GM12878 (cell line): ENCODE measurements around the gene JAG2. TPM values are rescaled to one million over a fixed set of nuclear protein-coding genes. Genes with fewer than 3 reads are reported as not detected.

Experiments
- ATAC-seq: fragments of 200-7000 bp; cut with Tn5 transposase; 3 replicates; pipeline ENCODE4 v1.9.1; 2020; ENCODE audit warnings: mild to moderate bottlenecking, moderate library complexity
- BruUV-seq: library from RNA; stranded (reverse); fragments of 400-500 nt; replicated peaks from 2 replicates; lab custom pipeline; 2021; lab: Mats Ljungman, UMichigan
- CTCF ChIA-PET: fragments of 300-600 bp; sonication (Branson Sonifier 250); formaldehyde crosslinking; extraction: SDS; loops from one replicate; lab custom pipeline; 2021; ENCODE audit warnings: inconsistent platforms; lab: Yijun Ruan, JAX
- POLR2A ChIA-PET: fragments of 350-600 bp; formaldehyde crosslinking; extraction: SDS; loops from one replicate; lab custom pipeline; 2021; ENCODE audit warnings: inconsistent platforms; lab: Charles Lee
- RAD21 ChIA-PET: fragments of 300-600 bp; sonication (Branson Sonifier 250); formaldehyde crosslinking; loops from one replicate; lab custom pipeline; 2023; ENCODE audit warnings: antibody characterized with exemption; ENCODE audit not compliant: unreplicated experiment; lab: Charles Lee
- SMC1A ChIA-PET: fragments of 300-600 bp; sonication (Branson Sonifier 250); formaldehyde crosslinking; loops from one replicate; lab custom pipeline; 2023; ENCODE audit not compliant: unreplicated experiment, uncharacterized antibody; lab: Charles Lee
- DNase-seq: peaks from one replicate; pipeline ENCODE4 v3.0.0-alpha.2; 2011; ENCODE audit warnings: low read depth, low spot score
- FAIRE-seq: peaks from 3 replicates; lab custom pipeline; 2011; peaks lifted over from hg19 to GRCh38; lab: Jason Lieb, UNC
- H2AFZ ChIP-seq: 2 replicates; pipeline ENCODE4 v1.6.0; 2011; ENCODE audit warnings: low read depth, low read length, control low read depth; ENCODE audit not compliant: control insufficient read depth
- H3K27ac ChIP-seq: 2 replicates; pipeline ENCODE4 v1.5.1; 2011; ENCODE audit warnings: control low read depth; ENCODE audit not compliant: control insufficient read depth, insufficient read depth
- H3K27me3 ChIP-seq, 2 experiments: replicated peaks in 1 of 2; 2 replicates each; pipeline versions ENCODE4 v1.6.0 to v1.6.1; 2011; ENCODE audit warnings: low read length in 1 of 2; ENCODE audit not compliant: control insufficient read depth in 2 of 2, insufficient read depth in 2 of 2
- H3K36me3 ChIP-seq, 2 experiments: 2 replicates each; pipeline ENCODE4 v1.5.1; 2011; ENCODE audit warnings: low read length in 1 of 2; ENCODE audit not compliant: control insufficient read depth in 2 of 2, insufficient read depth in 2 of 2
- H3K4me1 ChIP-seq: 2 replicates; pipeline ENCODE4 v1.6.1; 2011; ENCODE audit warnings: mild to moderate bottlenecking, low read length, moderate library complexity, mixed read lengths; ENCODE audit not compliant: control insufficient read depth, insufficient read depth
- H3K4me2 ChIP-seq: 2 replicates; pipeline ENCODE4 v1.6.0; 2011; ENCODE audit warnings: control low read depth; ENCODE audit not compliant: control insufficient read depth, insufficient read depth
- H3K4me3 ChIP-seq: fragments of 200-600 bp; sonication (generic); 2 replicates; pipeline ENCODE4 v1.5.1; 2016
- H3K79me2 ChIP-seq: 2 replicates; pipeline ENCODE4 v1.6.0; 2011; ENCODE audit warnings: low read length; ENCODE audit not compliant: control insufficient read depth, insufficient read depth
- H3K9ac ChIP-seq: 2 replicates; pipeline ENCODE4 v1.8.0; 2011; ENCODE audit warnings: low read length, control low read depth, mixed read lengths; ENCODE audit not compliant: control insufficient read depth, insufficient read depth
- H3K9me3 ChIP-seq: replicated peaks from 3 replicates; pipeline ENCODE4 v1.5.1; 2011; ENCODE audit warnings: mild to moderate bottlenecking, low read length; ENCODE audit not compliant: control insufficient read depth, insufficient read depth
- H4K20me1 ChIP-seq: 2 replicates; pipeline ENCODE4 v1.6.0; 2011; ENCODE audit not compliant: control insufficient read depth, insufficient read depth
- ATF7 ChIP-seq: fragments of 450-650 bp; IDR thresholded peaks from 2 replicates; pipeline ENCODE4 v1.6.1; 2016; ENCODE audit warnings: low read depth, mild to moderate bottlenecking
- HDGF ChIP-seq: fragments of 450-650 bp; IDR thresholded peaks from 2 replicates; pipeline ENCODE4 v1.6.1; 2016; ENCODE audit warnings: antibody characterized with exemption
- IRF4 ChIP-seq: IDR thresholded peaks from 2 replicates; pipeline ENCODE4 v1.6.1; 2011; ENCODE audit warnings: low read depth, low read length
- JUNB ChIP-seq: IDR thresholded peaks from 2 replicates; pipeline ENCODE4 v1.6.1; 2016; ENCODE audit warnings: antibody characterized with exemption, mild to moderate bottlenecking
- MTA3 ChIP-seq: IDR thresholded peaks from 2 replicates; pipeline ENCODE4 v1.6.1; 2012; ENCODE audit warnings: low read length, inconsistent platforms, borderline replicate concordance
- NRF1 ChIP-seq: conservative IDR thresholded peaks from 2 replicates; pipeline ENCODE4 v1.6.1; 2011; ENCODE audit warnings: mild to moderate bottlenecking, low read depth, low read length, improper control_type of control experiment
- POLR2AphosphoS2 ChIP-seq: IDR thresholded peaks from 2 replicates; pipeline ENCODE4 v1.6.1; 2011; ENCODE audit warnings: low read depth, mild to moderate bottlenecking, low read length, improper control_type of control experiment, moderate library complexity
- SREBF2 ChIP-seq: IDR thresholded peaks from 2 replicates; pipeline ENCODE4 v1.6.1; 2012; ENCODE audit warnings: mild to moderate bottlenecking, low read length
- SRF ChIP-seq, 2 experiments: IDR thresholded peaks; 2 replicates each; pipeline ENCODE4 v1.6.1; 2011; ENCODE audit warnings: low read depth in 2 of 2, low read length in 2 of 2, mild to moderate bottlenecking in 1 of 2, moderate library complexity in 1 of 2
- ZNF622 ChIP-seq: fragments of 450-650 bp; IDR thresholded peaks from 2 replicates; pipeline ENCODE4 v1.6.1; 2017; ENCODE audit warnings: mild to moderate bottlenecking, inconsistent platforms
- WGBS: methylation state at CpG from one replicate; pipeline ENCODE4 v1.1.6; 2016; ENCODE audit warnings: low lambda C conversion rate; ENCODE audit not compliant: insufficient replicate concordance, insufficient coverage; ENCODE audit errors: missing lambda C conversion rate; 5-methylcytosine and 5-hydroxymethylcytosine counted together
- in situ Hi-C: fragments of 300-500 bp; cut with MboI; formaldehyde crosslinking; loops from 9 replicates; pipeline ENCODE4 v1.14.3; 2018; ENCODE audit warnings: mixed read lengths
- intact Hi-C: fragments of 100-400 bp; cut with micrococcal nuclease; formaldehyde crosslinking; loops from one replicate; pipeline ENCODE4 v1.14.2; 2022; ENCODE audit not compliant: unreplicated experiment
- polyA plus RNA-seq, 11 experiments: library from polyadenylated mRNA; depleted of rRNA in 4 of 11; unstranded in 6 of 11; stranded (reverse) in 5 of 11; fragments of >200 nt; fragmentation: Nextera tagmentation in 4 of 11; fragmentation: Illumina TruSeq in 1 of 11; extraction: Ambion mirVana in 4 of 11; extraction: Trizol in 1 of 11; gene quantifications; 1 replicate in 1 of 11; 2 replicates in 10 of 11; pipeline versions ENCODE4 v1.2.1 to v1.2.3, GENCODE V29; 2011 to 2016; ENCODE audit warnings: inconsistent platforms in 2 of 11, missing spikeins in 2 of 11, low read depth in 1 of 11
- total RNA-seq, 4 experiments: library from RNA; depleted of rRNA in 3 of 4; stranded (reverse); fragments of >200 nt in 3 of 4; fragmentation: Illumina TruSeq in 1 of 4; extraction: Trizol in 1 of 4; gene quantifications; 2 replicates each; pipeline versions ENCODE4 v1.2.1 to v1.2.3, GENCODE V29; 2013 to 2021
- TF ChIP-seq, protein P1 (sequence below): fragments of 450-650 bp; IDR thresholded peaks from 2 replicates; pipeline ENCODE4 v1.6.1; 2017; ENCODE audit warnings: borderline replicate concordance

JAG2 gene
- total and polyA plus RNA-seq, 10 of the 15 experiments (the other 5 are each of a cell fraction or from before 2014, with no cell fraction given), result 0.04 to 0.14 (median 0.06) TPM; not detected in 5

DNA sequence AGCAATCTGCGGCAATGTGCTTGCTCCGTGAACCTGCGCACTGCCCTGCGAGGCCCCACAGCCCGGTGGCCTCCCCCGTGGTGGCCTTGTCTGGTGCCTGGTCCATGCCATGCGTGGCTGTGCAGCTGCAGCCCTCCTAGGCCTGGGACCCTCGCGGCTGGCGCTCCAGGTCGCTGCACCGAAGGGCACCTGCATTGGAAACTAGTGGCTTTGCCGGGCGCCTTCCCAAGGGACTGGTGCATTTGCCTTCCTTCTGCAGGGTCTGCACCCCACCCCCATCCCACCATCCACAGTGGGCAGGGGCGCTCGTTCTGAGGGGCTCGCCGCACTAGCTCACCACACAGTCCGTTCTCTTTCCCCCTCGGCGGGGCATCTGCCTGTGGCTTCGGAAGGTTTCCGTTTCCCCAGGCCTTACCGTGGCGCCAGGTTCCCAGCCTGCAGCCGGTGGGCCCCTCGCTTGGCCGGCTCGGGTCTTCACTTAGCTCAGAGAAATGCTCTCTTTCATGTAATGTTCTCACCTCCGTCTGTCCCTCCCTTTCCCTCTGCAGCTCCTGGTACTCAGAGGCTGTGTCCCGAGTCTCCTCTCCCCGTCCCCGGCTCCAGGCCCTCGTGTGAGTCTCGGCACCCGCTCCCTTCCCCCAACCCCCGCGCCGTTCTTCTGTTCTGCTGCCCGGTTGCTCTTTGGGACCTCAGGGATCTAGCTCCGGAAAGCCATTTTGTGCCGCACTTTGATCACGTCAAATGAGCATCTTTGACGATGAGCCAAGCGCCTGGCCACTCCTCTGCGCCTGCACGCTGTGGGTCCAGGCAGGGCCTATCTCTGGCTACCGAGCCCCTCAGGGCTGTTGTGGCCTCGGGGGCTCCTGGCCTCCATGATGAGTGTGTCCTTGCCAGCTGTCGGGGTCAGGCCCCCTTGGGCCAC, 31.9 kb downstream of the JAG2 start:
- TF ChIP-seq HDGF, result no peak
- TF ChIP-seq, protein P1, sequence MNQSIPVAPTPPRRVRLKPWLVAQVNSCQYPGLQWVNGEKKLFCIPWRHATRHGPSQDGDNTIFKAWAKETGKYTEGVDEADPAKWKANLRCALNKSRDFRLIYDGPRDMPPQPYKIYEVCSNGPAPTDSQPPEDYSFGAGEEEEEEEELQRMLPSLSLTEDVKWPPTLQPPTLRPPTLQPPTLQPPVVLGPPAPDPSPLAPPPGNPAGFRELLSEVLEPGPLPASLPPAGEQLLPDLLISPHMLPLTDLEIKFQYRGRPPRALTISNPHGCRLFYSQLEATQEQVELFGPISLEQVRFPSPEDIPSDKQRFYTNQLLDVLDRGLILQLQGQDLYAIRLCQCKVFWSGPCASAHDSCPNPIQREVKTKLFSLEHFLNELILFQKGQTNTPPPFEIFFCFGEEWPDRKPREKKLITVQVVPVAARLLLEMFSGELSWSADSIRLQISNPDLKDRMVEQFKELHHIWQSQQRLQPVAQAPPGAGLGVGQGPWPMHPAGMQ, result no peak
- TF ChIP-seq, all 136 proteins: peak for 0
- H3K9ac ChIP-seq, result no peak overlapping the region
- no peaks in the 10 kb centered on the region for H3K36me3 ChIP-seq
- H2AFZ ChIP-seq, result no peak overlapping the region
- H3K79me2 ChIP-seq, result no peaks in the 10 kb centered on the region
- in situ Hi-C loops (no loop called here), intact Hi-C loops (no loop called here)
- peaks cover 8% of the 10 kb centered on the region; the same call in 2 of the 3 replicates for H3K9me3 ChIP-seq
- BruUV-seq, result no TSS peak
- H3K27me3 ChIP-seq, result no peaks in the 10 kb centered on the region
- ChIA-PET SMC1A (no interaction called here), RAD21 (no interaction called here), POLR2A (no interaction called here), CTCF (no interaction called here)
- FAIRE-seq (no peak), ATAC-seq (no peak), DNase-seq (no peak)
- H3K4me3 ChIP-seq, result no peak overlapping the region
- H3K27ac ChIP-seq, result no peak overlapping the region
- no peak overlapping the region for H3K4me2 ChIP-seq
- 73% methylated on average over 49 of the region's 50 CpGs for WGBS
- H4K20me1 ChIP-seq, result no peaks in the 10 kb centered on the region
- H3K4me1 ChIP-seq, result no peaks in the 10 kb centered on the region

DNA sequence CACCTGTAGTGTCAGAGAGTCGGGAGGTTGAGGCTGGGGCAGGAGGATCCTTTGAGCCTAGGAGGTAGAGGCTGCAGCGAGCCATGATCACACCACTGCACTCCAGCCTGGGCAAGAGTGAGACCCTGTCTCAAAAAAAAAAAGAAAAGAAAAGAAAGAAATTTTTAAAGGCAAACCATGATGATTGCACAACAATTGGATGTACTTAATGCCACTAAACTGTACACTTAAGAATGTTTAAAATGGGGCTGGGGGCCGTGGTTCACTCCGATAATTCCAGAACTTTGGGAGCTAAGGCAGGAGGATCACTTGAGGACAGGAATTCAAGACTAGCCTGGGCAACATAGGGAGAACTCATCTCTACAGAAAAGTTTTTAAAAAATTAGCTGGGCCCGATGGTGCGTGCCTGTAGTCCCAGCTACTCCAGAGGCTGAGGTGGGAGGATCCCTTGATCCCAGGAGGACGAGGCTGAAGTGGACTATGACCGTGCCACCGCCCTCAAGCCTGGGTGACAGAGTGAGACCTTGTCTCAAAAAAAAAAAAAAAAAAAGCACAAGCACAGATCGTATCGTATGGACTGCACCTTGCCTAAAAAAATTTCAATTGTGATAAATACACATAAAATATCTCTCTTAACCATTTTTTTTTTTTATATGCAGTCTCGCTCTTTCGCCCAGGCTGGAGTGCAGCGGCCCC, 32.7 kb downstream of the JAG2 start:
- Histone ChIP-seq H3K9me3 (peaks cover 8% of the 10 kb centered on the region; the same call in 2 of the 3 replicates), H3K27me3 (no peaks in the 10 kb centered on the region), H3K79me2 (no peaks in the 10 kb centered on the region), H3K36me3 (no peaks in the 10 kb centered on the region), H2AFZ (no peak overlapping the region), H4K20me1 (no peaks in the 10 kb centered on the region), H3K9ac (no peak overlapping the region), H3K4me2 (no peak overlapping the region), H3K27ac (no peak overlapping the region)
- FAIRE-seq, result no peak
- intact Hi-C loops, result no loop called here
- no peak for DNase-seq
- in situ Hi-C loops, result no loop called here
- ChIA-PET CTCF (no interaction called here), POLR2A (no interaction called here), RAD21 (no interaction called here)
- 66% methylated on average over 14 of the region's 14 CpGs for WGBS
- no peak for ATAC-seq
- TF ChIP-seq SRF (IDR thresholded peaks at IDR 0.05; ENCODE audit: low read depth in 2 of 2, low read length in 2 of 2), result no peak
- TF ChIP-seq JUNB, result no peak
- TF ChIP-seq ZNF622, result no peak
- no peak for TF ChIP-seq SREBF2
- TF ChIP-seq MTA3, result no peak
- TF ChIP-seq ATF7, result no peak
- no peak for TF ChIP-seq POLR2AphosphoS2
- no peak for TF ChIP-seq NRF1
- TF ChIP-seq IRF4, result no peak
- TF ChIP-seq, all 136 proteins: peak for 0
- Histone ChIP-seq H3K4me3 (no peak overlapping the region), H3K4me1 (no peaks in the 10 kb centered on the region)
- BruUV-seq, result no TSS peak
- SMC1A ChIA-PET, result no interaction called here
